IPS-18a (cell line): ENCODE data around the gene KDSR.

Experiments
- H3K27ac ChIP-seq: one replicate; pipeline ENCODE4 v1.5.1; 2013; ENCODE audit warnings: low read length
- H3K27me3 ChIP-seq: one replicate; pipeline ENCODE4 v1.6.1; 2013; ENCODE audit warnings: mild to moderate bottlenecking, low read length; ENCODE audit not compliant: control insufficient read depth, insufficient read depth
- H3K36me3 ChIP-seq: one replicate; pipeline ENCODE4 v1.6.1; 2013; ENCODE audit warnings: low read depth, low read length; ENCODE audit not compliant: control insufficient read depth
- H3K4me1 ChIP-seq: one replicate; pipeline ENCODE4 v1.6.1; 2013; ENCODE audit warnings: low read depth, low read length; ENCODE audit not compliant: control insufficient read depth
- H3K4me3 ChIP-seq: one replicate; pipeline ENCODE4 v1.5.1; 2013; ENCODE audit warnings: low read length
- H3K9ac ChIP-seq: one replicate; pipeline ENCODE4 v1.6.1; 2013; ENCODE audit warnings: mild to moderate bottlenecking, low read length, moderate library complexity
- H3K9me3 ChIP-seq: one replicate; pipeline ENCODE4 v1.6.1; 2013; ENCODE audit warnings: low read depth, low read length; ENCODE audit not compliant: control insufficient read depth

Gene KDSR

GRCh38 chr18:63387861-63388260, 20.9 kb upstream of the KDSR start:
- H3K9me3 ChIP-seq, result no peaks in the 10 kb centered on the region
- no peak overlapping the region for H3K9ac ChIP-seq
- peaks cover 20% of the 10 kb centered on the region for H3K36me3 ChIP-seq
- no peaks in the 10 kb centered on the region for H3K4me1 ChIP-seq
- H3K4me3 ChIP-seq, result no peak overlapping the region
- no peak overlapping the region for H3K27ac ChIP-seq
- no peaks in the 10 kb centered on the region for H3K27me3 ChIP-seq

DNA sequence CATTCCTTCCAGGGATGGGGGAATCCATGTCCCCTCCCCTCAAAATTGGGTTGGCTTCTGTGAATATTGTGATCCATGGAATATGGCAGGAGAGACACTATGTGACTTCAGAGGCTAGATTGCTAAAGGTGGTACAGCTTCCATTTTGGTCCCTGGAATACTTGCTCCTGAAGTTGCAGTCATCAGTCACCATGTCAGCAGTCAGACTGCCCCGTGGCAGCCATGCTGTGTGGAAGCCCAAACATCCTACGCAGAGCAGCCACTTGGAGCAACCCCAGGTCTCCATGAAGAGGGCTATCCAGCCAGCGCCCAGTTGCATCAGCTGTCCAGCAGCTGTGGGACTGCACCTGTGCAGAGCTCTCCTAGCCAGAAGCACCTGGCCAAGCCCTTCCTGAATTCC, 15.8 kb upstream of the KDSR start:
- no peaks in the 10 kb centered on the region for H3K9me3 ChIP-seq
- H3K27ac ChIP-seq, result no peak overlapping the region
- no peaks in the 10 kb centered on the region for H3K36me3 ChIP-seq
- H3K27me3 ChIP-seq, result no peaks in the 10 kb centered on the region
- no peak overlapping the region for H3K9ac ChIP-seq
- H3K4me3 ChIP-seq, result no peak overlapping the region
- no peaks in the 10 kb centered on the region for H3K4me1 ChIP-seq

DNA sequence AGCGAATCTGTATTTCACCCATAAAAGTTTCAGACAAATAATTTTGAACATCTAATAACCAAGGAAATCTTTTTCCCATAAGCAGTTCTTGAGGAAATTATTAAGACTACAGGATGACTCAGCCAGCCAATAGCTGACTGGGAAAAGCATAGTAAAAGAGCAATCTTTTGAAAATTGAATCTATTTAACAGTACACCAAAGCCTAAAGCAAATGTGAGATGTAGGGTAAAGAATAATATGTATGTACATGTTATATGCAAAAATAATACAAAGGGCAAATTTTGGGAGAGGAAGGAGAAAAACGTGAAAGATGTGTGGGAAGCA, 12.6 kb upstream of the KDSR start:
- no peak overlapping the region for H3K27ac ChIP-seq
- H3K4me1 ChIP-seq, result no peaks in the 10 kb centered on the region
- no peak overlapping the region for H3K9ac ChIP-seq
- H3K36me3 ChIP-seq, result no peaks in the 10 kb centered on the region
- H3K27me3 ChIP-seq, result no peaks in the 10 kb centered on the region
- no peak overlapping the region for H3K4me3 ChIP-seq
- H3K9me3 ChIP-seq, result no peaks in the 10 kb centered on the region

GRCh38 chr18:63378919-63379638, 12.1 kb upstream of the KDSR start:
- H3K9ac ChIP-seq, result no peak overlapping the region
- H3K4me1 ChIP-seq, result no peaks in the 10 kb centered on the region
- no peak overlapping the region for H3K4me3 ChIP-seq
- H3K27ac ChIP-seq, result no peak overlapping the region
- no peaks in the 10 kb centered on the region for H3K9me3 ChIP-seq
- H3K36me3 ChIP-seq, result no peaks in the 10 kb centered on the region
- no peaks in the 10 kb centered on the region for H3K27me3 ChIP-seq

- no peaks in the 10 kb centered on the region for H3K9me3 ChIP-seq
- H3K36me3 ChIP-seq, result no peaks in the 10 kb centered on the region
- no peak overlapping the region for H3K4me3 ChIP-seq
- H3K9ac ChIP-seq, result no peak overlapping the region
- no peaks in the 10 kb centered on the region for H3K27me3 ChIP-seq
- H3K4me1 ChIP-seq, result no peaks in the 10 kb centered on the region
- no peak overlapping the region for H3K27ac ChIP-seq
Measured at GRCh38 chr18:63377275-63377980, 10.4 kb upstream of the KDSR start.

GRCh38 chr18:63376538-63376937, 9.5 kb upstream of the KDSR start:
- H3K36me3 ChIP-seq, result no peaks in the 10 kb centered on the region
- H3K27me3 ChIP-seq, result no peaks in the 10 kb centered on the region
- H3K9me3 ChIP-seq, result no peaks in the 10 kb centered on the region
- no peak overlapping the region for H3K9ac ChIP-seq
- no peak overlapping the region for H3K4me3 ChIP-seq
- no peak overlapping the region for H3K27ac ChIP-seq
- H3K4me1 ChIP-seq, result no peaks in the 10 kb centered on the region

GRCh38 chr18:63374540-63374939, 7.5 kb upstream of the KDSR start:
- Histone ChIP-seq H3K9ac (no peak overlapping the region), H3K4me1 (no peaks in the 10 kb centered on the region), H3K4me3 (no peak overlapping the region), H3K27ac (no peak overlapping the region), H3K9me3 (no peaks in the 10 kb centered on the region), H3K36me3 (no peaks in the 10 kb centered on the region), H3K27me3 (no peaks in the 10 kb centered on the region)

DNA sequence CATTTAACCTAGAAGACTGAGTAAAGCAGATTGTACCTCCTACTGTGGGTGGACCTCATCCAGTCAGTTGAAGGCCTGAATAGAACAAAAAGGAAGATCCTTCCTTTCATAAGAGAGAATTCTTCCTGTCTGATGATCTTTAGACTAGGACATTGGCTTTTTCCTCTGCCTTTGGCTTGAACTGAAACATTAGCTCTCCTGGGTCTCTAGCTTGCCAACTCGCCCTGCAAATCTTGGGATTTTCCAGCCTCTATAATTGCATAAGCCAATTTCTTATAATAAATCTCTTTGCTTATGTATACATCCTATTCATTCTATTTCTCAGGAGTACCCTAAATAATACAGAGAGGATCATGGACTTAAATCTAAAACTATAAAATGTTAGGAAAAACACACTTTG, 6.2 kb upstream of the KDSR start:
- Histone ChIP-seq H3K27me3 (no peaks in the 10 kb centered on the region), H3K9ac (no peak overlapping the region), H3K36me3 (no peaks in the 10 kb centered on the region), H3K9me3 (peaks cover 5% of the 10 kb centered on the region), H3K27ac (no peak overlapping the region), H3K4me3 (no peak overlapping the region), H3K4me1 (no peaks in the 10 kb centered on the region)

GRCh38 chr18:63368611-63369010, 1.6 kb upstream of the KDSR start:
- H3K9ac ChIP-seq, result no peak overlapping the region
- peaks cover 5% of the 10 kb centered on the region for H3K9me3 ChIP-seq
- no peaks in the 10 kb centered on the region for H3K27me3 ChIP-seq
- no peaks in the 10 kb centered on the region for H3K36me3 ChIP-seq
- no peak overlapping the region for H3K27ac ChIP-seq
- H3K4me1 ChIP-seq, result peaks cover 5% of the 10 kb centered on the region
- peak overlapping the region; percentile 80 for H3K4me3 ChIP-seq

GRCh38 chr18:63366213-63367052, 573 bp downstream of the KDSR start:
- no peak overlapping the region for H3K27ac ChIP-seq

GRCh38 chr18:63365876-63366212, 1.2 kb downstream of the KDSR start:
- Histone ChIP-seq H3K9me3 (peaks cover 5% of the 10 kb centered on the region), H3K4me1 (peaks cover 5% of the 10 kb centered on the region), H3K27ac (no peak overlapping the region), H3K9ac (peak overlapping the region; percentile 61), H3K4me3 (peak overlapping the region; percentile 80), H3K27me3 (no peaks in the 10 kb centered on the region), H3K36me3 (peaks cover 8% of the 10 kb centered on the region)

More at GRCh38 chr18:63366213-63367052, 573 bp downstream of the KDSR start:
- peaks cover 5% of the 10 kb centered on the region for H3K9me3 ChIP-seq
- peaks cover 8% of the 10 kb centered on the region for H3K36me3 ChIP-seq
- H3K4me3 ChIP-seq, result peak overlapping the region; percentile 80
- no peaks in the 10 kb centered on the region for H3K27me3 ChIP-seq
- H3K9ac ChIP-seq, result peak overlapping the region; percentile 61
- peaks cover 5% of the 10 kb centered on the region for H3K4me1 ChIP-seq
